Keratinocyte (primary cell): Measurements from ENCODE around the gene ATAD2B. TPM values are rescaled to one million over a fixed set of nuclear protein-coding genes. Genes with fewer than 3 reads are reported as not detected.

ENCODE experiments used
- DNase-seq: peaks from one replicate; pipeline ENCODE4 v3.0.0-alpha.2; 2011; ENCODE audit warnings: low read depth, missing footprints, low spot score
- FAIRE-seq: peaks from 2 replicates; lab custom pipeline; 2011; peaks lifted over from hg19 to GRCh38; lab: Jason Lieb, UNC
- H2AFZ ChIP-seq: 2 replicates; pipeline ENCODE4 v1.6.0; 2012; ENCODE audit warnings: low read length, control low read depth, inconsistent platforms; ENCODE audit not compliant: control insufficient read depth
- H3K27ac ChIP-seq: 2 replicates; pipeline ENCODE4 v1.5.1; 2011; ENCODE audit warnings: low read length; ENCODE audit not compliant: control insufficient read depth, insufficient read depth
- H3K27me3 ChIP-seq: 3 replicates; pipeline ENCODE4 v1.6.0; 2011; ENCODE audit warnings: low read length; ENCODE audit not compliant: control insufficient read depth, insufficient read depth; ENCODE audit errors: extremely low read depth
- H3K36me3 ChIP-seq, 2 experiments: 2 replicates in 1 of 2; 3 replicates in 1 of 2; pipeline ENCODE4 v1.5.1; 2011; ENCODE audit warnings: low read length in 2 of 2, mild to moderate bottlenecking in 1 of 2; ENCODE audit not compliant: control insufficient read depth in 2 of 2, insufficient read depth in 2 of 2; ENCODE audit errors: extremely low read depth in 1 of 2
- H3K4me1 ChIP-seq: 3 replicates; pipeline ENCODE4 v1.5.1; 2011; ENCODE audit warnings: low read length; ENCODE audit not compliant: control insufficient read depth, insufficient read depth; ENCODE audit errors: extremely low read depth
- H3K4me2 ChIP-seq: 3 replicates; pipeline ENCODE4 v1.6.0; 2011; ENCODE audit warnings: low read depth, low read length; ENCODE audit not compliant: control insufficient read depth, insufficient read depth; ENCODE audit errors: extremely low read depth
- H3K4me3 ChIP-seq, 3 experiments: fragments of 200-600 bp in 1 of 3; sonication (generic) in 1 of 3; 2 replicates in 2 of 3; 3 replicates in 1 of 3; pipeline ENCODE4 v1.5.1; 2011 to 2016; ENCODE audit warnings: low read length in 3 of 3, mild to moderate bottlenecking in 3 of 3, control low read depth in 2 of 3, inconsistent platforms in 1 of 3, low read depth in 1 of 3, mixed read lengths in 1 of 3, mixed run types in 1 of 3, moderate library complexity in 1 of 3; ENCODE audit not compliant: control insufficient read depth in 2 of 3, insufficient read depth in 2 of 3; ENCODE audit errors: extremely low read depth in 1 of 3
- H3K79me2 ChIP-seq: 2 replicates; pipeline ENCODE4 v1.6.0; 2012; ENCODE audit warnings: low read length; ENCODE audit not compliant: control insufficient read depth, insufficient read depth
- H3K9ac ChIP-seq: 3 replicates; pipeline ENCODE4 v1.6.0; 2011; ENCODE audit warnings: low read length; ENCODE audit not compliant: control insufficient read depth, insufficient read depth; ENCODE audit errors: extremely low read depth
- H3K9me1 ChIP-seq: 3 replicates; pipeline ENCODE4 v1.6.0; 2011; ENCODE audit warnings: low read length; ENCODE audit not compliant: control insufficient read depth, insufficient read depth; ENCODE audit errors: extremely low read depth
- H3K9me3 ChIP-seq: 2 replicates; pipeline ENCODE4 v1.5.1; 2012; ENCODE audit warnings: low read depth, low read length; ENCODE audit not compliant: control insufficient read depth
- H4K20me1 ChIP-seq: 3 replicates; pipeline ENCODE4 v1.6.0; 2011; ENCODE audit warnings: low read length; ENCODE audit not compliant: control insufficient read depth, insufficient read depth; ENCODE audit errors: extremely low read depth
- CTCF ChIP-seq, 3 experiments: IDR thresholded peaks in 1 of 3; conservative IDR thresholded peaks in 1 of 3; optimal IDR thresholded peaks in 1 of 3; 2 replicates in 2 of 3; 3 replicates in 1 of 3; pipeline versions ENCODE3 to v1.5.1; 2011; ENCODE audit warnings: low read length in 3 of 3, mild to moderate bottlenecking in 3 of 3, moderate library complexity in 2 of 3, control low read depth in 1 of 3, inconsistent platforms in 1 of 3; ENCODE audit not compliant: insufficient read depth in 2 of 3; ENCODE audit errors: extremely low read depth in 1 of 3
- EZH2 ChIP-seq: IDR thresholded peaks from one replicate; pipeline ENCODE4 v1.6.1; 2012; ENCODE audit warnings: inconsistent platforms, mild to moderate bottlenecking, low read length, moderate library complexity
- dilution Hi-C: fragments of 300-500 bp; cut with MboI; formaldehyde crosslinking; loops from one replicate; pipeline ENCODE4 v1.7.0; 2020; ENCODE audit warnings: low sequenced_read_pairs; ENCODE audit not compliant: extremely low pct_ligation_motif_present
- polyA plus RNA-seq, 5 experiments: library from polyadenylated mRNA; depleted of rRNA in 3 of 5; stranded (reverse) in 3 of 5; stranded (forward) in 1 of 5; unstranded in 1 of 5; fragments of >200 nt; gene quantifications; 1 replicate in 1 of 5; 2 replicates in 3 of 5; 3 replicates in 1 of 5; pipeline versions ENCODE4 v1.2.1 to v1.2.3, GENCODE V29; 2011 to 2012; ENCODE audit warnings: missing spikeins in 2 of 5, low read depth in 1 of 5, low replicate concordance in 1 of 5

Gene ATAD2B
- polyA plus RNA-seq, 1 donor (not counting 4 experiments of a cell fraction or from before 2014, with no cell fraction given), result 4.4 TPM

GRCh38 chr2:23904215-23904614 is 22.7 kb downstream of the ATAD2B start:
- H3K27ac ChIP-seq, result no peak overlapping the region
- H3K4me3 ChIP-seq, result no peak overlapping the region
- H4K20me1 ChIP-seq, result peaks cover 7% of the 10 kb centered on the region
- no peaks in the 10 kb centered on the region for H3K9me1 ChIP-seq
- no peak overlapping the region for H2AFZ ChIP-seq
- dilution Hi-C loops, result no loop called here
- H3K36me3 ChIP-seq, result no peaks in the 10 kb centered on the region
- no peak overlapping the region for H3K4me2 ChIP-seq
- TF ChIP-seq CTCF (optimal IDR thresholded peaks at IDR 0.05 in 1 of 3, IDR thresholded peaks at IDR 0.05 in 1 of 3, conservative IDR thresholded peaks at IDR 0.05 in 1 of 3; ENCODE audit: extremely low read depth in 1 of 3, insufficient read depth in 2 of 3, low read length in 3 of 3) (no peak), EZH2 (no peak)
- no peaks in the 10 kb centered on the region for H3K9me3 ChIP-seq
- H3K9ac ChIP-seq, result no peak overlapping the region
- H3K27me3 ChIP-seq, result no peaks in the 10 kb centered on the region
- DNase-seq (no peak), FAIRE-seq (no peak)
- H3K79me2 ChIP-seq, result peaks cover 14% of the 10 kb centered on the region
- H3K4me1 ChIP-seq, result peaks cover 26% of the 10 kb centered on the region

GRCh38 chr2:23903034-23903433 is 23.9 kb downstream of the ATAD2B start:
- peaks cover 7% of the 10 kb centered on the region for H4K20me1 ChIP-seq
- no peak overlapping the region for H3K4me3 ChIP-seq
- H3K4me2 ChIP-seq, result no peak overlapping the region
- H3K79me2 ChIP-seq, result peaks cover 20% of the 10 kb centered on the region
- H3K27me3 ChIP-seq, result no peaks in the 10 kb centered on the region
- no peak for FAIRE-seq
- dilution Hi-C loops, result no loop called here
- peaks cover 26% of the 10 kb centered on the region for H3K4me1 ChIP-seq
- H3K9me1 ChIP-seq, result no peaks in the 10 kb centered on the region
- no peak for DNase-seq
- no peak overlapping the region for H2AFZ ChIP-seq
- H3K36me3 ChIP-seq, result no peaks in the 10 kb centered on the region
- TF ChIP-seq EZH2 (no peak), CTCF (optimal IDR thresholded peaks at IDR 0.05 in 1 of 3, IDR thresholded peaks at IDR 0.05 in 1 of 3, conservative IDR thresholded peaks at IDR 0.05 in 1 of 3; ENCODE audit: extremely low read depth in 1 of 3, insufficient read depth in 2 of 3, low read length in 3 of 3) (no peak)
- no peak overlapping the region for H3K27ac ChIP-seq
- H3K9me3 ChIP-seq, result no peaks in the 10 kb centered on the region
- H3K9ac ChIP-seq, result no peak overlapping the region
